GM12801 (cell line): ENCODE measurements around the gene NCF2.

Experiments used
- TF ChIP-seq, protein P1 (sequence below): IDR thresholded peaks from one replicate; pipeline ENCODE4 v1.5.1; 2011; ENCODE audit warnings: control low read depth; ENCODE audit not compliant: insufficient read length; ENCODE audit errors: extremely low read depth

The NCF2 gene

DNA sequence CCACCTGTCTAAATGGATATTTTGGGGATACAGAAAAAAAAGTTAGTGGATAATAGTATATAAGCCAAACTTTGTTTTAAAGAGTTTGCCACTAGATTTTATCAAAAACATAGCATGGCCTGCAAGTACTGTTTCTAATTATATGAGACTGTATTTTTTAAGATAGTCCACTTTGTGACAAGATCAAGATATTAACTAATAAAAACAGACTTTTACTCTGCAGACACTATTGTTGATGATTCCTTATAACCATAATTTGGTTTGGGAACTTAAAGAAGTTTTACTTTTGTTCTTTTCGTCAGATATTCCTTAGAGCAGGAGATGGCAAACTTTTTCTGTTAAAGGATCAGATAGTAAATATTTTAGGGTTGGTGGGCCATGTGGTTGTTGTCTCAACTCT lies 81.6 kb downstream of the NCF2 start:
- TF ChIP-seq, protein P1, sequence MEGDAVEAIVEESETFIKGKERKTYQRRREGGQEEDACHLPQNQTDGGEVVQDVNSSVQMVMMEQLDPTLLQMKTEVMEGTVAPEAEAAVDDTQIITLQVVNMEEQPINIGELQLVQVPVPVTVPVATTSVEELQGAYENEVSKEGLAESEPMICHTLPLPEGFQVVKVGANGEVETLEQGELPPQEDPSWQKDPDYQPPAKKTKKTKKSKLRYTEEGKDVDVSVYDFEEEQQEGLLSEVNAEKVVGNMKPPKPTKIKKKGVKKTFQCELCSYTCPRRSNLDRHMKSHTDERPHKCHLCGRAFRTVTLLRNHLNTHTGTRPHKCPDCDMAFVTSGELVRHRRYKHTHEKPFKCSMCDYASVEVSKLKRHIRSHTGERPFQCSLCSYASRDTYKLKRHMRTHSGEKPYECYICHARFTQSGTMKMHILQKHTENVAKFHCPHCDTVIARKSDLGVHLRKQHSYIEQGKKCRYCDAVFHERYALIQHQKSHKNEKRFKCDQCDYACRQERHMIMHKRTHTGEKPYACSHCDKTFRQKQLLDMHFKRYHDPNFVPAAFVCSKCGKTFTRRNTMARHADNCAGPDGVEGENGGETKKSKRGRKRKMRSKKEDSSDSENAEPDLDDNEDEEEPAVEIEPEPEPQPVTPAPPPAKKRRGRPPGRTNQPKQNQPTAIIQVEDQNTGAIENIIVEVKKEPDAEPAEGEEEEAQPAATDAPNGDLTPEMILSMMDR = no peak

DNA sequence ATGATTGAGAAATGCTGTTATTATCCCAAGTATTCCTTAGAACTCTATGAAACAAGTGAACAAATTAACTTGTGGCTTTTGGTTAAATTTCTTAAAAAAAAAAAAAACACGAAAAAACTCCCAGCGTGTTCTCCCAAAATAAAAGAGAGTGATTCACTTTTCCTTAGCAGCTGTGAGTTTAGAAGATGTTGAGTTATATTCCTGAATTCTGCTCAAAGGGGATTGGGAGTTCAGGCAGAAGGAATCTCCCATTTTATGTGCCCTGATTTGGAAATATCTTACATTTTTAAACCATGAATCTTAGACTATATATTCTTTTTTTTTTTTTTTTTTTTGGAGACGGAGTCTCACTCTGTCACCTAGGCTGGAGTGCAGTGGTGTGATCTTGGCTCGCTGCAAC lies 83.7 kb downstream of the NCF2 start:
- TF ChIP-seq, protein P1 = no peak
